HepG2 (cell line): ENCODE data around the gene WFDC5. TPM values are rescaled to one million over a fixed set of nuclear protein-coding genes. Genes with fewer than 3 reads are reported as not detected.
A peak's percentile ranks its signal among the peaks of the same experiment; 100 is the strongest.

ENCODE experiments used
- ATAC-seq: fragments of 200-7000 bp; cut with Tn5 transposase; 3 replicates; pipeline ENCODE4 v1.9.1; 2020; ENCODE audit warnings: mild to moderate bottlenecking, moderate library complexity
- BruUV-seq: library from RNA; stranded (reverse); fragments of 400-500 nt; replicated peaks from 2 replicates; lab custom pipeline; 2021; lab: Mats Ljungman, UMichigan
- CTCF ChIA-PET: fragments of 300-600 bp; formaldehyde crosslinking; extraction: SDS; loops from one replicate; lab custom pipeline; 2021; ENCODE audit warnings: low total read pairs, inconsistent platforms, low intra/inter-chr PET ratio; lab: Yijun Ruan, JAX
- POLR2A ChIA-PET: fragments of 350-600 bp; sonication (Branson Sonifier 250); formaldehyde crosslinking; loops from one replicate; lab custom pipeline; 2020; ENCODE audit warnings: antibody characterized with exemption, inconsistent platforms; lab: Yijun Ruan, JAX
- DNase-seq: peaks from one replicate; pipeline ENCODE4 v3.0.0-alpha.2; 2015; ENCODE audit warnings: low spot score
- FAIRE-seq: peaks from 3 replicates; lab custom pipeline; 2011; peaks lifted over from hg19 to GRCh38; lab: Jason Lieb, UNC
- H2AFZ ChIP-seq: one replicate; pipeline ENCODE4 v1.6.1; 2011; ENCODE audit warnings: low read length, inconsistent platforms
- H3K27ac ChIP-seq: fragments of 300-600 bp; 3 replicates; pipeline ENCODE4 v1.8.0; 2011; ENCODE audit warnings: mixed run types, mild to moderate bottlenecking, mixed read lengths, low read length, inconsistent platforms; ENCODE audit not compliant: insufficient read depth; ENCODE audit errors: extremely low read length
- H3K27me3 ChIP-seq, 2 experiments: fragments of 200-600 bp in 1 of 2; 2 replicates in 1 of 2; 3 replicates in 1 of 2; pipeline versions ENCODE4 v1.6.0 to v1.8.0; 2011; ENCODE audit warnings: low read length in 2 of 2, mild to moderate bottlenecking in 2 of 2, moderate library complexity in 2 of 2, inconsistent platforms in 1 of 2; ENCODE audit not compliant: insufficient read depth in 2 of 2, control insufficient read depth in 1 of 2
- H3K36me3 ChIP-seq, 2 experiments: fragments of 200-600 bp in 1 of 2; replicated peaks in 1 of 2; 2 replicates in 1 of 2; 3 replicates in 1 of 2; pipeline versions ENCODE4 v1.5.1 to v1.8.0; 2011; ENCODE audit warnings: low read length in 2 of 2, inconsistent platforms in 1 of 2; ENCODE audit not compliant: insufficient read depth in 2 of 2, control insufficient read depth in 1 of 2
- H3K4me1 ChIP-seq: 2 replicates; pipeline ENCODE4 v1.5.1; 2012; ENCODE audit warnings: low read length, inconsistent platforms; ENCODE audit not compliant: insufficient read depth
- H3K4me2 ChIP-seq: 2 replicates; pipeline ENCODE4 v1.6.0; 2011; ENCODE audit warnings: low read depth, low read length, inconsistent platforms
- H3K4me3 ChIP-seq, 3 experiments: fragments of 200-600 bp in 1 of 3; sonication (generic), shearing (Covaris generic) in 1 of 3; replicated peaks in 1 of 3; 2 replicates each; pipeline ENCODE4 v1.5.1; 2011 to 2016; ENCODE audit warnings: low read length in 3 of 3, inconsistent platforms in 2 of 3, low read depth in 2 of 3, mild to moderate bottlenecking in 2 of 3, control low read depth in 1 of 3, mixed read lengths in 1 of 3; ENCODE audit not compliant: insufficient read depth in 1 of 3
- H3K79me2 ChIP-seq: one replicate; pipeline ENCODE4 v1.6.1; 2011; ENCODE audit warnings: low read length, inconsistent platforms; ENCODE audit not compliant: insufficient read depth
- H3K9ac ChIP-seq: 2 replicates; pipeline ENCODE4 v1.6.0; 2011; ENCODE audit warnings: mild to moderate bottlenecking, low read depth, low read length, inconsistent platforms; ENCODE audit not compliant: insufficient read depth
- H3K9me3 ChIP-seq: 2 replicates; pipeline ENCODE4 v1.5.1; 2012; ENCODE audit warnings: mild to moderate bottlenecking, low read length
- H4K20me1 ChIP-seq: 2 replicates; pipeline ENCODE4 v1.6.0; 2011; ENCODE audit warnings: inconsistent platforms, mild to moderate bottlenecking, low read length, moderate library complexity; ENCODE audit not compliant: insufficient read depth
- ARID2 ChIP-seq: sonication (generic); formaldehyde crosslinking; IDR thresholded peaks from 2 replicates; pipeline ENCODE4 v1.8.1; 2022; ENCODE audit warnings: mild to moderate bottlenecking, missing genetic modification reagents, borderline replicate concordance
- ATF5 ChIP-seq: sonication (generic); formaldehyde crosslinking; IDR thresholded peaks from 2 replicates; pipeline ENCODE4 v1.4.0; 2020; ENCODE audit warnings: mild to moderate bottlenecking, low read depth, missing genetic modification reagents
- DMAP1 ChIP-seq: IDR thresholded peaks from 2 replicates; pipeline ENCODE4 v1.6.1; 2016
- EP300 ChIP-seq, 3 experiments: sonication (generic) in 1 of 3; formaldehyde crosslinking in 1 of 3; IDR thresholded peaks; 2 replicates each; pipeline versions ENCODE4 v1.5.1 to v1.6.1; 2011 to 2020; ENCODE audit warnings: low read depth in 2 of 3, low read length in 2 of 3, borderline replicate concordance in 1 of 3, improper control_type of control experiment in 1 of 3, mild to moderate bottlenecking in 1 of 3, missing genetic modification reagents in 1 of 3, moderate library complexity in 1 of 3
- EZH2 ChIP-seq: conservative IDR thresholded peaks from 2 replicates; pipeline ENCODE4 v1.6.1; 2012; ENCODE audit warnings: mild to moderate bottlenecking, low read depth, low read length, moderate library complexity
- GABPA ChIP-seq, 2 experiments: IDR thresholded peaks; 2 replicates each; pipeline ENCODE4 v1.6.1; 2011 to 2016; ENCODE audit warnings: low read depth in 2 of 2, low read length in 1 of 2, missing biosample characterization in 1 of 2, missing genetic modification characterization in 1 of 2
- HNF1B ChIP-seq: sonication (generic); formaldehyde crosslinking; IDR thresholded peaks from 2 replicates; pipeline ENCODE4 v1.5.1; 2020; ENCODE audit warnings: mild to moderate bottlenecking, moderate library complexity, missing genetic modification reagents
- KDM6A ChIP-seq: IDR thresholded peaks from 2 replicates; pipeline ENCODE4 v1.6.1; 2016; ENCODE audit warnings: low read depth
- MXD4 ChIP-seq: IDR thresholded peaks from 2 replicates; pipeline ENCODE4 v1.6.1; 2016; ENCODE audit warnings: mild to moderate bottlenecking, missing biosample characterization, missing genetic modification reagents
- NR2C2 ChIP-seq: sonication (generic); formaldehyde crosslinking; IDR thresholded peaks from 2 replicates; pipeline ENCODE4 v1.4.0; 2020; ENCODE audit warnings: missing genetic modification reagents, mild to moderate bottlenecking, moderate library complexity, borderline replicate concordance
- NR2F2 ChIP-seq: IDR thresholded peaks from 2 replicates; pipeline ENCODE4 v1.6.1; 2012; ENCODE audit warnings: low read depth, inconsistent platforms, borderline replicate concordance
- SALL1 ChIP-seq: sonication (generic); formaldehyde crosslinking; IDR thresholded peaks from 2 replicates; pipeline ENCODE4 v1.8.0; 2022; ENCODE audit warnings: mild to moderate bottlenecking, missing genetic modification reagents
- SMAD1 ChIP-seq: sonication (generic); formaldehyde crosslinking; IDR thresholded peaks from 2 replicates; pipeline ENCODE4 v1.4.0; 2020; ENCODE audit warnings: missing genetic modification reagents, low read depth, mild to moderate bottlenecking, borderline replicate concordance
- SOX5 ChIP-seq: IDR thresholded peaks from 2 replicates; pipeline ENCODE4 v1.6.1; 2016; ENCODE audit warnings: borderline replicate concordance
- SYNCRIP ChIP-seq: fragments of 200-400 bp; formaldehyde crosslinking; IDR thresholded peaks from 2 replicates; pipeline ENCODE4 v1.6.1; 2018; ENCODE audit warnings: mild to moderate bottlenecking, low read depth, low read length; ENCODE audit not compliant: insufficient read depth
- TEAD2 ChIP-seq: sonication (generic); formaldehyde crosslinking; IDR thresholded peaks from 2 replicates; pipeline ENCODE4 v1.9.0; 2021; ENCODE audit warnings: missing genetic modification reagents
- ZFP91 ChIP-seq: sonication (generic); formaldehyde crosslinking; IDR thresholded peaks from 2 replicates; pipeline ENCODE4 v1.9.0; 2022; ENCODE audit warnings: missing genetic modification reagents, mild to moderate bottlenecking, borderline replicate concordance
- ZNF761 ChIP-seq: sonication (generic); formaldehyde crosslinking; conservative IDR thresholded peaks from 2 replicates; pipeline ENCODE4 v1.4.0; 2020; ENCODE audit warnings: mild to moderate bottlenecking, missing genetic modification reagents
- ZNF766 ChIP-seq: sonication (generic); formaldehyde crosslinking; IDR thresholded peaks from 2 replicates; pipeline ENCODE4 v1.5.0; 2020; ENCODE audit warnings: missing genetic modification reagents, borderline replicate concordance
- ZNF788 ChIP-seq: sonication (generic); formaldehyde crosslinking; IDR thresholded peaks from 2 replicates; pipeline ENCODE4 v1.5.0; 2020; ENCODE audit warnings: mild to moderate bottlenecking, missing genetic modification reagents, borderline replicate concordance
- WGBS: methylation state at CpG from one replicate; pipeline ENCODE4 v1.1.6; 2017; ENCODE audit warnings: low lambda C conversion rate; 5-methylcytosine and 5-hydroxymethylcytosine counted together
- in situ Hi-C: cut with HindIII; loops from 2 replicates; pipeline ENCODE4 v1.10.0; 2017; ENCODE audit warnings: low pct_unique_long_range_greater_than_20kb; ENCODE audit not compliant: extremely low pct_ligation_motif_present
- intact Hi-C: fragments of 100-400 bp; cut with micrococcal nuclease; formaldehyde crosslinking; loops from one replicate; pipeline ENCODE4 v1.10.0; 2022; ENCODE audit not compliant: unreplicated experiment
- polyA plus RNA-seq, 8 experiments: library from polyadenylated mRNA; depleted of rRNA in 3 of 8; stranded (reverse) in 7 of 8; unstranded in 1 of 8; fragments of >200 nt; fragmentation: Illumina TruSeq in 4 of 8; extraction: Trizol in 4 of 8; gene quantifications; 2 replicates each; pipeline versions ENCODE4 v1.2.1 to v1.2.3, GENCODE V29; 2011 to 2016; ENCODE audit warnings: low read depth in 4 of 8, missing spikeins in 1 of 8, mixed read lengths in 1 of 8; ENCODE audit not compliant: insufficient read depth in 1 of 8
- total RNA-seq, 5 experiments: library from RNA; depleted of rRNA; stranded (reverse); fragments of >200 nt; fragmentation: Illumina TruSeq; extraction: Trizol; gene quantifications; 2 replicates each; pipeline ENCODE4 v1.2.3, GENCODE V29; 2016; ENCODE audit warnings: low read depth in 1 of 5

WFDC5 gene
- total and polyA plus RNA-seq, 2 of the 13 experiments (the other 11 are each of a cell fraction or from before 2014, with no cell fraction given): not detected

- Histone ChIP-seq H3K4me1 (peaks cover 8% of the 10 kb centered on the region), H3K36me3 (no peaks in the 10 kb centered on the region), H2AFZ (no peak overlapping the region), H3K27ac (no peak overlapping the region), H3K27me3 (peaks cover 0 to 9% of the 10 kb centered on the region in 2 experiments; a peak in 4 of 5 replicates), H3K79me2 (no peaks in the 10 kb centered on the region), H3K4me3 (no peak overlapping the region; a peak in 1 of 6 replicates), H3K9ac (no peak overlapping the region), H3K4me2 (peak overlapping the region; percentile 30), H4K20me1 (no peaks in the 10 kb centered on the region), H3K9me3 (no peaks in the 10 kb centered on the region)
- no TSS peak for BruUV-seq
- ChIA-PET POLR2A (no interaction called here), CTCF (interaction anchor here (1.4 kb wide), 1 partner anchor 152 kb away, joined by 8 read pairs; no protein-coding TSS in a partner anchor)
- in situ Hi-C loops (no loop called here), intact Hi-C loops (loop anchor here (5.0 to 10.0 kb wide), 2 partner anchors 154 to 564 kb away; no protein-coding TSS in a partner anchor)
- FAIRE-seq: no peak
- DNase-seq: peak; percentile 34
- 18% methylated on average over 20 of the region's 20 CpGs for WGBS
- ATAC-seq: peak; percentile 91
- TF ChIP-seq EZH2 (no peak), TEAD2 (CRISPR knock-in tag) (no peak), ZNF766 (0 out of 2 replicates have a peak, but pooled peaks have one; percentile 33), ZFP91 (no peak), GABPA (IDR thresholded peaks at IDR 0.05; ENCODE audit: low read depth, low read length) (peak; percentile 52), GABPA (CRISPR knock-in tag; IDR thresholded peaks at IDR 0.05; ENCODE audit: low read depth) (peak; percentile 76), HNF1B (CRISPR knock-in tag) (peak; percentile 53; the same call in 1 of the 2 replicates), ARID2 (CRISPR knock-in tag) (no peak), SOX5 (CRISPR knock-in tag) (no peak), SYNCRIP (no peak), ZNF761 (CRISPR knock-in tag) (no peak), NR2F2 (0 out of 2 replicates have a peak, but pooled peaks have one; percentile 69), NR2C2 (CRISPR knock-in tag) (peak; percentile 94), DMAP1 (no peak), ZNF788 (0 out of 2 replicates have a peak, but pooled peaks have one; percentile 16), SMAD1 (no peak), SALL1 (CRISPR knock-in tag) (peak; percentile 38; the same call in 1 of the 2 replicates), EP300 (IDR thresholded peaks at IDR 0.05; ENCODE audit: low read depth in 2 of 2, low read length in 2 of 2) (no peak), EP300 (CRISPR knock-in tag; IDR thresholded peaks at IDR 0.05; ENCODE audit: borderline replicate concordance) (no peak), ATF5 (CRISPR knock-in tag) (no peak), KDM6A (no peak), MXD4 (CRISPR knock-in tag) (no peak)
Observed at GRCh38 chr20:45138561-45139300, 23.8 kb upstream of the WFDC5 start.
